Pancreas (tissue), 10 donors: ENCODE measurements around the gene CXCL10. TPM values are rescaled to one million over a fixed set of nuclear protein-coding genes. Genes with fewer than 3 reads are reported as not detected.

Source experiments
- ATAC-seq, 4 donors: fragments of 200-7000 bp; cut with Tn5 transposase; one replicate each; pipeline versions ENCODE4 v1.8.0 to v1.9.1; 2020; ENCODE audit warnings: mild to moderate bottlenecking in 4 of 4, moderate library complexity in 4 of 4
- DNase-seq, 6 donors: peaks; one replicate each; pipeline ENCODE4 v3.0.0-alpha.2; 2020
- FAIRE-seq: peaks from 2 replicates; lab custom pipeline; 2012; peaks lifted over from hg19 to GRCh38; lab: Jason Lieb, UNC
- H3K27ac ChIP-seq, 4 donors: fragments of 200-600 bp; sonication (generic); 1 replicate in 3 of 4; 2 replicates in 1 of 4; pipeline versions ENCODE4 v1.5.0 to v1.8.0; 2020
- H3K27me3 ChIP-seq, 4 donors: fragments of 200-600 bp; one replicate each; pipeline ENCODE4 v1.8.0; 2021
- H3K36me3 ChIP-seq, 3 donors: fragments of 200-600 bp; sonication (generic) in 1 of 3; one replicate each; pipeline versions ENCODE4 v1.5.0 to v1.8.0; 2020 to 2021
- H3K4me1 ChIP-seq, 3 donors: fragments of 200-600 bp; one replicate each; pipeline ENCODE4 v1.8.0; 2021
- H3K4me3 ChIP-seq, 4 donors: fragments of 200-600 bp; sonication (generic) in 2 of 4; one replicate each; pipeline versions ENCODE4 v1.5.0 to v1.8.0; 2020 to 2021
- H3K9me3 ChIP-seq, 4 donors: fragments of 200-600 bp; one replicate each; pipeline ENCODE4 v1.8.0; 2021
- WGBS, 2 donors: extraction: QIAGEN DNeasy Blood & Tissue Kit; methylation state at CpG; one replicate each; pipeline ENCODE4 v1.1.7; 2013; 5-methylcytosine and 5-hydroxymethylcytosine counted together
- intact Hi-C, 3 donors: fragments of 100-400 bp; cut with DNase I; formaldehyde crosslinking; loops; one replicate each; pipeline versions ENCODE4 v1.11.1 to v1.14.2; 2022
- polyA plus RNA-seq, 2 donors: library from polyadenylated mRNA; stranded (reverse); fragments of 200-250 nt; gene quantifications; one replicate each; pipeline ENCODE4 v1.2.3, GENCODE V29; 2013
- total RNA-seq, 6 donors: library from RNA; stranded (reverse); fragmentation: NEBNext Ultra II Directional in 4 of 6; extraction: Animal tissue kit (Norgen Biotek cat#: 25700) in 4 of 6; gene quantifications; one replicate each; pipeline versions ENCODE4 v1.2.1 to v1.2.4, GENCODE V29; 2021 to 2023
- TF ChIP-seq, protein P1 (sequence below), 4 donors: fragments of 200-600 bp; sonication (generic) in 3 of 4; IDR thresholded peaks; one replicate each; pipeline versions ENCODE4 v1.5.0 to v1.8.0; 2021; ENCODE audit warnings: antibody characterized with exemption in 4 of 4
- donor health status: healthy with polysubstance abuse.
- donor health status: DM: no; HTN: no; CAD: no; lungs with moderate emphysema.
- donor health status: DM: no; HTN: no; CAD: no.
- donor health status: control.
- donor health status: control.
- donor health status: Bipolar disorder and iron deficiency.
- donor health status: DM: yes; HTN: yes; CAD: no.
- donor health status: DM: no; HTN: no; CAD: no.
- donor health status: DM: no; HTN: no; CAD: no.
- donor health status: DM: yes; HTN: yes; CAD: no.

Gene CXCL10
- total and polyA plus RNA-seq, 8 donors: 0.19 to 1.7 (median 0.38) TPM; not detected in 3

DNA sequence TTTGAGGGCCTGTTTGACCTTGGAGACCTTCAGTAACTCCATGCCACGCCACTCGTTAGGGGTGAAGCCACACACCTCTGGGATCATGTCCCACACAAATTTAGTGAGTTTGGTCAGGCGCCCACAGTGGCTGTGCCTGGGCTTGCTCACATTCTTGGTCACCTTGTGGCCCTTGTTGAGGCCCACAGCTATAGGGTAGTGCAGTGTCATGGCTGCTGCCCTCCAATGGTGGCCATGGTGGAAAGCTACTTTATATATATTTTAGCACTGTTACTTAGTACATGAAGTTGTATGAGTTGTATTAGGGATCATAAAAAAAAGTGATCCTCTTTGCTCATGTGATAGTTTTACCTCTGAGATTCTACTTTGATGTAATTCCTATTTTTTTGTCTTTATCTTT is 13.6 kb upstream of the CXCL10 start:
- WGBS, 2 donors: 70% methylated on average over 3 of the region's 3 CpGs

DNA sequence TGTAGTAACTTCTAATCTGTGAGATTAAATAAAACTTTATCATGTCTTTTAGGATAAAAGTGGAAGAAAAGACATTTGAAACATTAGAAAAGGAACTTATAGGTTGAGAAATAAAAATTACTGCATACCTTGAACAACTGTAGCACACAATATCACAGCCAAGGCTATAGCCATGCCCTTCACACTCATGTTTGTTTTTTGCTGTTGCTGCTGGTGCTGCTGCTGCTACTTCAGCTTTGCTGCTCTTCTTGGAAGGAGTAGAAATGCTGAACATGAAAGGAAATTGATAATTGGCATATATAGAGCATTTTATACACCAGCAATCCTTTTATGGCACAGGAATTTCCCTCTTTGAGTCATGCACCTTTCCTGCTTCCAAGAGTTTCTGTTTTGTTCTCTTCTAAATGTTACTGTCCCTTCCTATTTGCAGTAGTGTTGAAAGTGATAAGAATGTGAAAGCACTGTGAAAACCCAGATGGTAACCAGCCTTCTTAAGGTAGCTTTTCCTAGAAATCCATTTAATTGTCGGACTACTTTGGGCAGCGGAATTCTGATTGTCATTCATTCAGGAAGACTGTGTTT is 12.6 kb upstream of the CXCL10 start, which contains the start of gene CXCL11:
Gene CXCL11 (minus strand): TSS at position 272 of the 582 bp plus-strand sequence. CDS start 83 bp downstream, at position 189.
- no peaks in the 10 kb centered on the region for H3K27me3 ChIP-seq
- intact Hi-C loops: no loop called here
- peak within 1 kb of the TSS in 2 of 4 donors; percentile 46 to 55 for H3K27ac ChIP-seq
- no peaks in the 10 kb centered on the region for H3K9me3 ChIP-seq
- WGBS, 2 donors: 26 to 38% methylated on average over 2 of the region's 2 CpGs
- peak; percentile 85 to 93 (median 92) for ATAC-seq
- no peak for DNase-seq
- peak within 1 kb of the TSS in 2 of 4 donors; percentile 15 to 26 for H3K4me3 ChIP-seq
- H3K36me3 ChIP-seq: no peaks in the 10 kb centered on the region
- TF ChIP-seq, protein P1, sequence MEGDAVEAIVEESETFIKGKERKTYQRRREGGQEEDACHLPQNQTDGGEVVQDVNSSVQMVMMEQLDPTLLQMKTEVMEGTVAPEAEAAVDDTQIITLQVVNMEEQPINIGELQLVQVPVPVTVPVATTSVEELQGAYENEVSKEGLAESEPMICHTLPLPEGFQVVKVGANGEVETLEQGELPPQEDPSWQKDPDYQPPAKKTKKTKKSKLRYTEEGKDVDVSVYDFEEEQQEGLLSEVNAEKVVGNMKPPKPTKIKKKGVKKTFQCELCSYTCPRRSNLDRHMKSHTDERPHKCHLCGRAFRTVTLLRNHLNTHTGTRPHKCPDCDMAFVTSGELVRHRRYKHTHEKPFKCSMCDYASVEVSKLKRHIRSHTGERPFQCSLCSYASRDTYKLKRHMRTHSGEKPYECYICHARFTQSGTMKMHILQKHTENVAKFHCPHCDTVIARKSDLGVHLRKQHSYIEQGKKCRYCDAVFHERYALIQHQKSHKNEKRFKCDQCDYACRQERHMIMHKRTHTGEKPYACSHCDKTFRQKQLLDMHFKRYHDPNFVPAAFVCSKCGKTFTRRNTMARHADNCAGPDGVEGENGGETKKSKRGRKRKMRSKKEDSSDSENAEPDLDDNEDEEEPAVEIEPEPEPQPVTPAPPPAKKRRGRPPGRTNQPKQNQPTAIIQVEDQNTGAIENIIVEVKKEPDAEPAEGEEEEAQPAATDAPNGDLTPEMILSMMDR (IDR thresholded peaks at IDR 0.05): no peak
- FAIRE-seq: no peak
- peaks cover 5 to 15% (median 14%) of the 10 kb centered on the region in 3 donors for H3K4me1 ChIP-seq

More for the DNA sequence above, 13.6 kb upstream of the CXCL10 start:
- Histone ChIP-seq H3K9me3 (no peaks in the 10 kb centered on the region), H3K27ac (peak overlapping the region in 2 of 4 donors; percentile 46 to 55), H3K36me3 (no peaks in the 10 kb centered on the region), H3K27me3 (no peaks in the 10 kb centered on the region), H3K4me3 (no peak overlapping the region), H3K4me1 (peaks cover 5 to 15% (median 14%) of the 10 kb centered on the region in 3 donors)
- intact Hi-C loops: no loop called here
- FAIRE-seq (no peak), DNase-seq (no peak), ATAC-seq (peak in 1 of 4 donors; percentile 8)
- TF ChIP-seq, protein P1 (IDR thresholded peaks at IDR 0.05): no peak

DNA sequence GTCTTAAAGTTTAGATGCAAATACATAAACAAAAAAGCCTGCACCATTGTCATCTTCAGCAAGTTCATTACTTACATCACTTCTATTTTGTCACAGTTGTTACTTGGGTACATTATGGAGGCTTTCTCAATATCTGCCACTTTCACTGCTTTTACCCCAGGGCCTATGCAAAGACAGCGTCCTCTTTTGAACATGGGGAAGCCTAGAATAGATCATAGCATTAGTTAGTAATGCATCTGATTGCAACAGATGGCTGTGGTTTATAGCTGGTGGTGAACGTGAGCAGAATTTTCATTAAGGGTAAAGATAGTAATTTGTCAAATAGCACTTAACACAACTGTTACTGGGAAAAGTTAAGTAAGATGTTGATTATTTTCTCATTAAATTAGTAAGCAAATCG is 11.8 kb upstream of the CXCL10 start:
- ATAC-seq: peak in 3 of 4 donors; percentile 32 to 53 (median 44)
- Histone ChIP-seq H3K27me3 (no peaks in the 10 kb centered on the region), H3K27ac (no peak overlapping the region), H3K4me3 (peak overlapping the region in 2 of 4 donors; percentile 15 to 26), H3K36me3 (no peaks in the 10 kb centered on the region), H3K9me3 (no peaks in the 10 kb centered on the region), H3K4me1 (peaks cover 5 to 15% (median 14%) of the 10 kb centered on the region in 3 donors)
- WGBS, 2 donors: 42 to 48% methylated on average over 3 of the region's 3 CpGs
- TF ChIP-seq, protein P1 (IDR thresholded peaks at IDR 0.05): no peak
- intact Hi-C loops: no loop called here
- no peak for DNase-seq
- no peak for FAIRE-seq

DNA sequence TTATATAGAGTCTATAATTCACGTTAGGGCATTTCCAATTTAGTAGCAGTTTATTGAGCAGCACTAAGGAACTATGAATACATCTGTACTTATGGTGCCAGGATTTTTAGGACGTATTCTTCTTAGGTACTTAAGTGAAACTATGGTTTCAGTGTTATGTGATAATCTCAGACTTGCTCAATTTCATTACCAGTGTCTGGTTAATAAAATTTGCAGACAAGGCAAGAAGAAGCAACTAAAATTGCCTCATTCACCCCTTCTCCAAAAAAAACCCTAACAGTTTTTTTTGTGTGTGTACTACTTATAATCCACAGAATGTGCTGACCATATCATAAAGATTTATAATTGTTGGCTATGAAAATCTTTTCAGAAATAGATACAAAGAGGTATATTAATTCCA is 6.0 kb upstream of the CXCL10 start:
- TF ChIP-seq, protein P1 (IDR thresholded peaks at IDR 0.05): no peak
- Histone ChIP-seq H3K9me3 (no peaks in the 10 kb centered on the region), H3K4me3 (no peak overlapping the region), H3K27me3 (no peaks in the 10 kb centered on the region), H3K4me1 (no peaks in the 10 kb centered on the region), H3K27ac (no peak overlapping the region), H3K36me3 (no peaks in the 10 kb centered on the region)
- no peak for FAIRE-seq
- ATAC-seq: peak in 1 of 4 donors; percentile 25
- intact Hi-C loops: no loop called here
- no peak for DNase-seq
- WGBS, 2 donors: 74 to 84% methylated on average over 2 of the region's 2 CpGs

DNA sequence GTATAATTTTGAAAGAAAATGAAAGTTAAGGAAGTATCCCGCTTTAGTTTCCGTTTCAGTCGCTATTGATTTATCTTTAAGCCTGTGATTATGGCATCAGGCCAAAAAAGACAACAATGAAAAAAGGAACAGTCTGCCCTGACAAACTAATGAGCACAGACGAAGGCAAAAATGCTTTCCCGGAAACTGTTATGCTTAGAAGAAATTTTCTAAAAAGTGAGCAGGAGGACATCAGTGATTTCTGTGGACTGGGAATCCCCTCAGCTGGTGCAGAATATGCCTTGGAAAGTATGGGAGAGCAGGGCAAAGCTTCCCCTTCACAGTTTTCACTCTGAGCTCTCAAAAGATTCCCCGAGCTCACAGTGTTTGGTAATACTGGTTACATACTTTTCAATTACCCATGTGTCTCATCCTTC is 5.1 kb upstream of the CXCL10 start:
- Histone ChIP-seq H3K4me3 (peak overlapping the region in 2 of 4 donors; percentile 22 to 37), H3K36me3 (no peaks in the 10 kb centered on the region), H3K9me3 (no peaks in the 10 kb centered on the region), H3K27me3 (no peaks in the 10 kb centered on the region), H3K27ac (peak overlapping the region in 2 of 4 donors; percentile 42 to 49), H3K4me1 (no peaks in the 10 kb centered on the region)
- intact Hi-C loops: no loop called here
- DNase-seq (no peak), ATAC-seq (peak; percentile 56 to 76 (median 74)), FAIRE-seq (peak; percentile 5)
- TF ChIP-seq, protein P1 (IDR thresholded peaks at IDR 0.05): no peak
- 2% methylated on average over 6 of the region's 6 CpGs for WGBS, 2 donors
